ENCODE data around the gene RPL13. TPM values are rescaled to one million over a fixed set of nuclear protein-coding genes. Genes with fewer than 3 reads are reported as not detected.

Gene RPL13
- total and polyA plus RNA-seq, 4 donors, result 699 to 2,663 (median 1,571) TPM

- no peak for TF ChIP-seq NR2F2 (IDR thresholded peaks at IDR 0.05)
Measured at GRCh38 chr16:89613954-89614459, 53.5 kb downstream of the RPL13 start (continued).

Small RNA genes lying within 50 kb of the gene (small RNA-seq; reads per million reads assigned to genes)
- gene SNORD68, result not detected

Other genes with a start within 250 kb of the RPL13 start
- 10 to 100 TPM; 33.0 to 55.1 TPM for gene ANKRD11, start 70.1 kb upstream of the RPL13 start, total RNA-seq
- 10 to 100 TPM; 16.3 to 22.9 TPM for gene ANKRD11, start 70.1 kb upstream of the RPL13 start, polyA plus RNA-seq
- gene SPG7, start 52.3 kb upstream of the RPL13 start, total RNA-seq, result 100 to 1,000 TPM in 1 of 2 donors, 10 to 100 TPM in 1; 43.7 to 102 TPM
- 10 to 100 TPM; 34.5 to 55.3 TPM for gene SPG7, start 52.3 kb upstream of the RPL13 start, polyA plus RNA-seq
- gene CPNE7, start 15.1 kb downstream of the RPL13 start, total RNA-seq, result under 1 TPM in 1 of 2 donors, not detected in 1; 0.47 TPM
- gene CPNE7, start 15.1 kb downstream of the RPL13 start, polyA plus RNA-seq, result under 1 TPM; 0.30 to 0.56 TPM
- under 1 TPM; 0.25 to 0.65 TPM for gene DPEP1, start 53.0 kb downstream of the RPL13 start, total RNA-seq
- gene DPEP1, start 53.0 kb downstream of the RPL13 start, polyA plus RNA-seq, result under 1 TPM; 0.14 to 0.83 TPM
- gene CHMP1A, start 97.0 kb downstream of the RPL13 start, total RNA-seq, result 10 to 100 TPM; 31.7 to 36.7 TPM
- 10 to 100 TPM; 25.7 to 32.9 TPM for gene CHMP1A, start 97.0 kb downstream of the RPL13 start, polyA plus RNA-seq
- gene SPATA33, start 97.2 kb downstream of the RPL13 start, total RNA-seq, result 1 to 10 TPM; 3.3 to 3.6 TPM
- gene SPATA33, start 97.2 kb downstream of the RPL13 start, polyA plus RNA-seq, result 1 to 10 TPM; 1.6 to 3.5 TPM
- 10 to 100 TPM; 25.1 to 68.4 TPM for gene CDK10, start 126.0 kb downstream of the RPL13 start, total RNA-seq
- 10 to 100 TPM; 43.6 to 81.2 TPM for gene CDK10, start 126.0 kb downstream of the RPL13 start, polyA plus RNA-seq
- 10 to 100 TPM in 1 of 2 donors, 1 to 10 TPM in 1; 5.9 to 11.3 TPM for gene SPATA2L, start 141.0 kb downstream of the RPL13 start, total RNA-seq
- gene SPATA2L, start 141.0 kb downstream of the RPL13 start, polyA plus RNA-seq, result 1 to 10 TPM; 4.6 to 7.8 TPM
- gene VPS9D1, start 160.2 kb downstream of the RPL13 start, total RNA-seq, result 1 to 10 TPM; 3.6 to 4.5 TPM
- 1 to 10 TPM; 3.8 to 7.2 TPM for gene VPS9D1, start 160.2 kb downstream of the RPL13 start, polyA plus RNA-seq
- gene ZNF276, start 160.9 kb downstream of the RPL13 start, total RNA-seq, result 10 to 100 TPM; 10.2 to 22.8 TPM
- gene ZNF276, start 160.9 kb downstream of the RPL13 start, polyA plus RNA-seq, result 1 to 10 TPM; 4.9 to 7.3 TPM